Smooth muscle cell (in vitro differentiated cells): Measurements from ENCODE around the gene RAB37. TPM values are rescaled to one million over a fixed set of nuclear protein-coding genes. Genes with fewer than 3 reads are reported as not detected.

Experiments used
- DNase-seq: peaks from one replicate; lab custom pipeline; 2025; ENCODE audit not compliant: unreplicated experiment; lab: John Stamatoyannopoulos, UW
- H2AFZ ChIP-seq: fragments of 200-600 bp; sonication (generic); 2 replicates; pipeline ENCODE4 v1.6.0; 2016; ENCODE audit warnings: antibody characterized with exemption, low read depth, mild to moderate bottlenecking
- H3F3A ChIP-seq: fragments of 200-600 bp; sonication (generic); 2 replicates; pipeline ENCODE4 v1.6.0; 2017; ENCODE audit warnings: antibody characterized with exemption, low read depth
- H3K27ac ChIP-seq: fragments of 200-600 bp; sonication (generic); 2 replicates; pipeline ENCODE4 v1.5.1; 2016; ENCODE audit warnings: low read depth, mild to moderate bottlenecking
- H3K27me3 ChIP-seq: fragments of 200-600 bp; sonication (generic); 2 replicates; pipeline ENCODE4 v1.6.1; 2016; ENCODE audit warnings: low read depth, mild to moderate bottlenecking
- H3K36me3 ChIP-seq: fragments of 200-600 bp; sonication (generic); 2 replicates; pipeline ENCODE4 v1.5.1; 2016; ENCODE audit warnings: low read depth
- H3K4me1 ChIP-seq: fragments of 200-600 bp; sonication (generic); 2 replicates; pipeline ENCODE4 v1.5.1; 2016; ENCODE audit warnings: low read depth
- H3K4me2 ChIP-seq: fragments of 200-600 bp; sonication (generic); 2 replicates; pipeline ENCODE4 v1.6.0; 2016; ENCODE audit warnings: mild to moderate bottlenecking
- H3K4me3 ChIP-seq: fragments of 200-600 bp; sonication (generic); 2 replicates; pipeline ENCODE4 v1.5.1; 2016; ENCODE audit warnings: mild to moderate bottlenecking
- H3K79me2 ChIP-seq: fragments of 200-600 bp; sonication (generic); 2 replicates; pipeline ENCODE4 v1.6.0; 2016; ENCODE audit warnings: low read depth, mild to moderate bottlenecking
- H3K9ac ChIP-seq: fragments of 200-600 bp; sonication (generic); 2 replicates; pipeline ENCODE4 v1.6.0; 2016; ENCODE audit warnings: low read depth
- H3K9me3 ChIP-seq: fragments of 200-600 bp; sonication (generic); replicated peaks from 2 replicates; pipeline ENCODE4 v1.5.1; 2016; ENCODE audit warnings: low read depth
- H4K20me1 ChIP-seq: fragments of 200-600 bp; sonication (generic); 2 replicates; pipeline ENCODE4 v1.6.0; 2016; ENCODE audit warnings: low read depth
- WGBS: methylation state at CpG from one replicate; pipeline ENCODE4 v1.1.7; 2016; ENCODE audit warnings: low lambda C conversion rate; 5-methylcytosine and 5-hydroxymethylcytosine counted together
- microRNA-seq: library from miRNA; unstranded; fragments of <30 nt; microRNA quantifications from one replicate; pipeline ENCODE4, GENCODE V29; 2016; ENCODE audit warnings: borderline number of aligned reads
- polyA plus RNA-seq: library from polyadenylated mRNA; unstranded; fragments of >200 nt; fragmentation: Nextera tagmentation; extraction: Ambion mirVana; gene quantifications from 2 replicates; pipeline ENCODE4 v1.2.1, GENCODE V29; 2016
- total RNA-seq: library from RNA; depleted of rRNA; stranded (reverse); fragments of >200 nt; gene quantifications from 2 replicates; pipeline ENCODE4 v1.2.3, GENCODE V29; 2014
- TF ChIP-seq, protein P1 (sequence below): fragments of 200-600 bp; sonication (generic); IDR thresholded peaks from 2 replicates; pipeline ENCODE4 v1.5.1; 2017; ENCODE audit warnings: borderline replicate concordance, mild to moderate bottlenecking, antibody characterized with exemption; ENCODE audit not compliant: insufficient read depth, poor library complexity, severe bottlenecking

The RAB37 gene
- total and polyA plus RNA-seq, 2 experiments from 2014 or later = 0.16 TPM; not detected in 1

DNA sequence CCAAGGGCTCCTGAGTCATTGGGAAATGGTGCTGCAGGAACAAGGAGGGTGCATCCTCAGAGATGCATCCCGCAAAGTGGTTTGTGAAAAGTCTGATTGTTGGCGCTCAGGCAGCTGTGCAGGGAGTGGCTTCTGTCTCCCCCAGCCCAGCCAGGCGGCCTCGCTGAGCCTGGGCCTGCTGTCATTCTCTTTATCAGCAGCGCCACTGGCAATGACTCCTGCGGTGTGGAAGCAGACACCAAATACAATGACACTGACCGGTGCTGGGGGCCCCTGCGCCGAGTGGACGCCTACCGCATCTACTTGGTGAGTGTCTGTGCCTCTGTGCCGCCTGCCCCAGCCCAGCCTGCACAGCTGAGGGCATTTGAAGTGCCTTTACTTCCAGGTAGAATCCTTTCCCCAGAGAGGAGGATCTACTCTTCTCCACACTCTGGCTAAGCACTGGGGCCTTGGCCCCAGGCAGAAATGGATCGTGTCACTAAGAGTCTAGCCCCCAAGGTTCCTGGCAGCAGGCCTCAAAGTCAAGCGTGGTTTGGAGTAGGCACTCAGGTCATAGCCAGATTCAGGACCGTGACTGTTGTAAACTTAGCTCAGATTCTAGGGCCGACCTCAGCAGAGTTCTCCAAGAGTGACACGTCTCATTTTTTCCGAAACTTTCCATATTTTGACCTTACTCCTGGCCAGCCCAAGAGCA, 58.4 kb downstream of the RAB37 start:
- TF ChIP-seq, protein P1, sequence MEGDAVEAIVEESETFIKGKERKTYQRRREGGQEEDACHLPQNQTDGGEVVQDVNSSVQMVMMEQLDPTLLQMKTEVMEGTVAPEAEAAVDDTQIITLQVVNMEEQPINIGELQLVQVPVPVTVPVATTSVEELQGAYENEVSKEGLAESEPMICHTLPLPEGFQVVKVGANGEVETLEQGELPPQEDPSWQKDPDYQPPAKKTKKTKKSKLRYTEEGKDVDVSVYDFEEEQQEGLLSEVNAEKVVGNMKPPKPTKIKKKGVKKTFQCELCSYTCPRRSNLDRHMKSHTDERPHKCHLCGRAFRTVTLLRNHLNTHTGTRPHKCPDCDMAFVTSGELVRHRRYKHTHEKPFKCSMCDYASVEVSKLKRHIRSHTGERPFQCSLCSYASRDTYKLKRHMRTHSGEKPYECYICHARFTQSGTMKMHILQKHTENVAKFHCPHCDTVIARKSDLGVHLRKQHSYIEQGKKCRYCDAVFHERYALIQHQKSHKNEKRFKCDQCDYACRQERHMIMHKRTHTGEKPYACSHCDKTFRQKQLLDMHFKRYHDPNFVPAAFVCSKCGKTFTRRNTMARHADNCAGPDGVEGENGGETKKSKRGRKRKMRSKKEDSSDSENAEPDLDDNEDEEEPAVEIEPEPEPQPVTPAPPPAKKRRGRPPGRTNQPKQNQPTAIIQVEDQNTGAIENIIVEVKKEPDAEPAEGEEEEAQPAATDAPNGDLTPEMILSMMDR = no peak
- DNase-seq = no peak
- Histone ChIP-seq H3K9ac (no peak overlapping the region), H3K36me3 (no peaks in the 10 kb centered on the region), H3K27me3 (no peaks in the 10 kb centered on the region), H3F3A (no peaks in the 10 kb centered on the region), H3K4me1 (no peaks in the 10 kb centered on the region), H4K20me1 (peaks cover 6% of the 10 kb centered on the region), H3K27ac (no peak overlapping the region), H3K4me2 (no peak overlapping the region), H3K79me2 (no peaks in the 10 kb centered on the region), H3K4me3 (no peak overlapping the region), H2AFZ (no peak overlapping the region), H3K9me3 (no peaks in the 10 kb centered on the region)
- WGBS = 96% methylated on average over 18 of the region's 18 CpGs

GRCh38 chr17:74796211-74796610, 59.2 kb downstream of the RAB37 start:
- TF ChIP-seq, protein P1 = no peak
- WGBS = 91% methylated on average over 4 of the region's 4 CpGs
- Histone ChIP-seq H3K4me2 (no peak overlapping the region), H3K36me3 (no peaks in the 10 kb centered on the region), H2AFZ (no peak overlapping the region), H3K9me3 (no peaks in the 10 kb centered on the region), H3K4me3 (no peak overlapping the region), H3K4me1 (no peaks in the 10 kb centered on the region), H3K9ac (no peak overlapping the region), H3K79me2 (no peaks in the 10 kb centered on the region), H3F3A (no peaks in the 10 kb centered on the region), H3K27ac (no peak overlapping the region), H4K20me1 (peaks cover 6% of the 10 kb centered on the region), H3K27me3 (no peaks in the 10 kb centered on the region)
- no peak for DNase-seq

- Histone ChIP-seq H3K27me3 (no peaks in the 10 kb centered on the region), H2AFZ (no peak overlapping the region), H3K4me2 (no peak overlapping the region), H3K4me3 (no peak overlapping the region), H3K79me2 (no peaks in the 10 kb centered on the region), H3K36me3 (no peaks in the 10 kb centered on the region), H3K9me3 (no peaks in the 10 kb centered on the region), H4K20me1 (peaks cover 6% of the 10 kb centered on the region), H3K9ac (no peak overlapping the region), H3K4me1 (no peaks in the 10 kb centered on the region), H3F3A (no peaks in the 10 kb centered on the region), H3K27ac (no peak overlapping the region)
- TF ChIP-seq, protein P1 = no peak
- 97% methylated on average over 6 of the region's 6 CpGs for WGBS
- DNase-seq = no peak
Observed at GRCh38 chr17:74796866-74797265, 59.8 kb downstream of the RAB37 start.

Small RNA genes lying within 50 kb of the gene (microRNA-seq; reads per million reads assigned to microRNA genes)
- gene MIR3615 = 109 reads per million, percentile 57 among the genes with 10 or more reads in this experiment

Other genes with a start within 250 kb of the RAB37 start
- gene CD300LB, start 205.8 kb upstream of the RAB37 start, total RNA-seq = not detected in 2 replicates
- not detected in 2 replicates for gene CD300LB, start 205.8 kb upstream of the RAB37 start, polyA plus RNA-seq
- not detected in 2 replicates for gene CD300C, start 191.1 kb upstream of the RAB37 start, total RNA-seq
- gene CD300C, start 191.1 kb upstream of the RAB37 start, polyA plus RNA-seq = 0.46 TPM in 1 of 2 replicates, not detected in the other
- not detected in 2 replicates for gene CD300H, start 169.7 kb upstream of the RAB37 start, total RNA-seq
- 0.65 TPM in 1 of 2 replicates, not detected in the other for gene CD300H, start 169.7 kb upstream of the RAB37 start, polyA plus RNA-seq
- not detected in 2 replicates for gene CD300LD, start 145.0 kb upstream of the RAB37 start, total RNA-seq
- not detected in 2 replicates for gene CD300LD, start 145.0 kb upstream of the RAB37 start, polyA plus RNA-seq
- 0.09 TPM in 1 of 2 replicates, not detected in the other for gene CD300E, start 113.5 kb upstream of the RAB37 start, total RNA-seq
- not detected in 2 replicates for gene CD300E, start 113.5 kb upstream of the RAB37 start, polyA plus RNA-seq
- not detected in 2 replicates for gene CD300LF, start 24.3 kb upstream of the RAB37 start, total RNA-seq
- gene CD300LF, start 24.3 kb upstream of the RAB37 start, polyA plus RNA-seq = not detected in 2 replicates
- 12.4 and 23.2 TPM in 2 replicates for gene NHERF1, start 11.4 kb downstream of the RAB37 start, total RNA-seq
- 31.9 and 38.8 TPM in 2 replicates for gene NHERF1, start 11.4 kb downstream of the RAB37 start, polyA plus RNA-seq
- gene NAT9, start 39.1 kb downstream of the RAB37 start, total RNA-seq = 21.4 and 23.5 TPM in 2 replicates
- 42.5 and 48.3 TPM in 2 replicates for gene NAT9, start 39.1 kb downstream of the RAB37 start, polyA plus RNA-seq
- 0.13 TPM in 2 replicates for gene GRIN2C, start 122.6 kb downstream of the RAB37 start, total RNA-seq
- gene GRIN2C, start 122.6 kb downstream of the RAB37 start, polyA plus RNA-seq = 0.30 and 0.32 TPM in 2 replicates
- 5.6 and 10.4 TPM in 2 replicates for gene FDXR, start 135.7 kb downstream of the RAB37 start, total RNA-seq
- gene FDXR, start 135.7 kb downstream of the RAB37 start, polyA plus RNA-seq = 18.7 and 22.1 TPM in 2 replicates
- 0.22 TPM in 1 of 2 replicates, not detected in the other for gene FADS6, start 156.4 kb downstream of the RAB37 start, total RNA-seq
- gene FADS6, start 156.4 kb downstream of the RAB37 start, polyA plus RNA-seq = not detected in 2 replicates
- 0.49 TPM in 2 replicates for gene USH1G, start 186.0 kb downstream of the RAB37 start, total RNA-seq
- gene USH1G, start 186.0 kb downstream of the RAB37 start, polyA plus RNA-seq = 0.32 and 0.58 TPM in 2 replicates
- gene OTOP2, start 187.0 kb downstream of the RAB37 start, total RNA-seq = not detected in 2 replicates
- gene OTOP2, start 187.0 kb downstream of the RAB37 start, polyA plus RNA-seq = not detected in 2 replicates
- gene OTOP3, start 198.6 kb downstream of the RAB37 start, total RNA-seq = not detected in 2 replicates
- not detected in 2 replicates for gene OTOP3, start 198.6 kb downstream of the RAB37 start, polyA plus RNA-seq
- 6.8 and 8.8 TPM in 2 replicates for gene HID1, start 235.5 kb downstream of the RAB37 start, total RNA-seq
- gene HID1, start 235.5 kb downstream of the RAB37 start, polyA plus RNA-seq = 3.3 and 22.0 TPM in 2 replicates